Liver (tissue), 9 donors: Measurements from ENCODE around the gene RNF145. TPM values are rescaled to one million over a fixed set of nuclear protein-coding genes. Genes with fewer than 3 reads are reported as not detected.

ENCODE experiments used
- DNase-seq: peaks from one replicate; pipeline ENCODE4 v3.0.0-alpha.2; 2017; ENCODE audit warnings: low spot score
- H3K27ac ChIP-seq, 2 donors: one replicate each; pipeline ENCODE4 v1.7.0; 2013; ENCODE audit warnings: inconsistent platforms in 2 of 2, low read length in 2 of 2, control low read depth in 1 of 2, low read depth in 1 of 2, mild to moderate bottlenecking in 1 of 2
- H3K27me3 ChIP-seq, 4 donors: one replicate each; pipeline versions ENCODE4 v1.6.1 to v1.7.0; 2013; ENCODE audit warnings: low read length in 3 of 4, inconsistent platforms in 1 of 4, mild to moderate bottlenecking in 1 of 4, moderate library complexity in 1 of 4; ENCODE audit not compliant: control insufficient read depth in 4 of 4, insufficient read depth in 4 of 4
- H3K36me3 ChIP-seq, 4 donors: one replicate each; pipeline versions ENCODE4 v1.6.1 to v1.7.0; 2013; ENCODE audit warnings: low read length in 3 of 4, mild to moderate bottlenecking in 3 of 4, low read depth in 1 of 4, moderate library complexity in 1 of 4; ENCODE audit not compliant: control insufficient read depth in 4 of 4, insufficient read depth in 3 of 4
- H3K4me1 ChIP-seq, 4 donors: one replicate each; pipeline versions ENCODE4 v1.6.1 to v1.7.0; 2013; ENCODE audit warnings: low read length in 3 of 4, mild to moderate bottlenecking in 3 of 4, moderate library complexity in 1 of 4; ENCODE audit not compliant: control insufficient read depth in 4 of 4, insufficient read depth in 4 of 4
- H3K4me3 ChIP-seq, 3 donors: one replicate each; pipeline versions ENCODE4 v1.6.1 to v1.7.0; 2013; ENCODE audit warnings: low read length in 3 of 3, control low read depth in 1 of 3, low read depth in 1 of 3, mild to moderate bottlenecking in 1 of 3
- H3K9ac ChIP-seq, 2 donors: one replicate each; pipeline ENCODE4 v1.7.0; 2013; ENCODE audit warnings: low read length in 2 of 2, mild to moderate bottlenecking in 2 of 2, moderate library complexity in 2 of 2, control low read depth in 1 of 2, low read depth in 1 of 2
- H3K9me3 ChIP-seq, 4 donors: one replicate each; pipeline versions ENCODE4 v1.6.1 to v1.7.0; 2013; ENCODE audit warnings: low read length in 3 of 4; ENCODE audit not compliant: control insufficient read depth in 4 of 4
- EGR1 ChIP-seq, 2 donors: IDR thresholded peaks; 2 replicates each; pipeline ENCODE4 v1.6.1; 2016 to 2018; ENCODE audit warnings: antibody characterized with exemption in 2 of 2, low read depth in 2 of 2
- FOXA2 ChIP-seq: IDR thresholded peaks from 2 replicates; pipeline ENCODE4 v1.6.1; 2016; ENCODE audit warnings: antibody characterized with exemption
- GABPA ChIP-seq, 2 donors: IDR thresholded peaks in 1 of 2; conservative IDR thresholded peaks in 1 of 2; 2 replicates each; pipeline ENCODE4 v1.6.1; 2016; ENCODE audit warnings: antibody characterized with exemption in 2 of 2, mild to moderate bottlenecking in 1 of 2, moderate library complexity in 1 of 2
- HNF4A ChIP-seq, 2 donors: conservative IDR thresholded peaks; 2 replicates each; pipeline ENCODE4 v1.6.1; 2016; ENCODE audit warnings: antibody characterized with exemption in 2 of 2, mild to moderate bottlenecking in 2 of 2
- HNF4G ChIP-seq: IDR thresholded peaks from 2 replicates; pipeline ENCODE4 v1.6.1; 2016; ENCODE audit warnings: antibody characterized with exemption
- JUND ChIP-seq, 2 donors: IDR thresholded peaks; 2 replicates each; pipeline ENCODE4 v1.6.1; 2016; ENCODE audit warnings: antibody characterized with exemption in 2 of 2
- NR2F2 ChIP-seq: IDR thresholded peaks from 2 replicates; pipeline ENCODE4 v1.6.1; 2016; ENCODE audit warnings: antibody characterized with exemption
- SP1 ChIP-seq: IDR thresholded peaks from 2 replicates; pipeline ENCODE4 v1.6.1; 2018; ENCODE audit warnings: antibody characterized with exemption, mild to moderate bottlenecking
- TAF1 ChIP-seq: conservative IDR thresholded peaks from 2 replicates; pipeline ENCODE4 v1.6.1; 2016; ENCODE audit warnings: antibody characterized with exemption, mild to moderate bottlenecking
- WGBS: extraction: QIAGEN DNeasy Blood & Tissue Kit; methylation state at CpG from one replicate; pipeline ENCODE4 v1.1.7; 2013; 5-methylcytosine and 5-hydroxymethylcytosine counted together
- polyA plus RNA-seq, 2 donors: library from polyadenylated mRNA; stranded (reverse) in 1 of 2; unstranded in 1 of 2; fragments of 200-250 nt in 1 of 2; fragments of >200 nt in 1 of 2; fragmentation: Nextera tagmentation in 1 of 2; extraction: Ambion mirVana in 1 of 2; gene quantifications; one replicate each; pipeline versions ENCODE4 v1.2.1 to v1.2.3, GENCODE V29; 2013 to 2015
- total RNA-seq, 2 donors: library from RNA; depleted of rRNA; stranded (reverse); fragments of >200 nt; gene quantifications; one replicate each; pipeline ENCODE4 v1.2.3, GENCODE V29; 2014
- TF ChIP-seq, protein P1 (sequence below): IDR thresholded peaks from 2 replicates; pipeline ENCODE4 v1.6.1; 2016; ENCODE audit warnings: antibody characterized with exemption
- TF ChIP-seq, protein P2 (sequence below): IDR thresholded peaks from 2 replicates; pipeline ENCODE4 v1.6.1; 2016; ENCODE audit warnings: antibody characterized with exemption
- TF ChIP-seq, protein P3 (sequence below): IDR thresholded peaks from 2 replicates; pipeline ENCODE4 v1.6.1; 2016; ENCODE audit warnings: antibody characterized with exemption
- TF ChIP-seq, protein P4 (sequence below): IDR thresholded peaks from 2 replicates; pipeline ENCODE4 v1.6.1; 2016; ENCODE audit warnings: antibody characterized with exemption, mild to moderate bottlenecking
- TF ChIP-seq, protein P5 (sequence below): fragments of 150-350 bp; IDR thresholded peaks from 2 replicates; pipeline ENCODE4 v1.5.1; 2017; ENCODE audit warnings: improper control_type of control experiment, low read depth, low read length; ENCODE audit not compliant: missing input control
- donor health status: healthy.
- donor health status: healthy.
- donor health status: healthy.
- donor health status: healthy.
- donor health status: healthy.

RNF145 gene
- total and polyA plus RNA-seq, 4 donors: 2.9 to 34.6 (median 11.7) TPM

DNA sequence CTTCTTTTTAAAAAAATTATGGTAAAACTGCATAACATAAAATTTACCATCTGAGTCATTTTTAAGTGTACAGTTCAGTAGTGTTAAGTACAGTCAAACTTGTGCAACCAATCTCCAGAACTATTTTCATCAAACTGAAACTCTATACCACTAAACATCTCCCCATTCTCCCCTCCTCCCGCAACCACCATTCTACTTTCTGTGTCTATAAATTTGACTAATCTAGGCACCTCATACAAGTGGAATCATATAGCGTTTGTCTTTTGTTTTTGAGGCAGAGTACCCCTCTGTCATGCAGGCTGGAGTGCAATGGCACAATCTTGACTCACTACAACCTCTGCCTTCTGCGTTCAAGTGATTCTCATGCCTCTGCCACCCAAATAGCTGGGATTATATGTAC is 85.7 kb downstream of the RNF145 start (continued):
- TF ChIP-seq, protein P1, sequence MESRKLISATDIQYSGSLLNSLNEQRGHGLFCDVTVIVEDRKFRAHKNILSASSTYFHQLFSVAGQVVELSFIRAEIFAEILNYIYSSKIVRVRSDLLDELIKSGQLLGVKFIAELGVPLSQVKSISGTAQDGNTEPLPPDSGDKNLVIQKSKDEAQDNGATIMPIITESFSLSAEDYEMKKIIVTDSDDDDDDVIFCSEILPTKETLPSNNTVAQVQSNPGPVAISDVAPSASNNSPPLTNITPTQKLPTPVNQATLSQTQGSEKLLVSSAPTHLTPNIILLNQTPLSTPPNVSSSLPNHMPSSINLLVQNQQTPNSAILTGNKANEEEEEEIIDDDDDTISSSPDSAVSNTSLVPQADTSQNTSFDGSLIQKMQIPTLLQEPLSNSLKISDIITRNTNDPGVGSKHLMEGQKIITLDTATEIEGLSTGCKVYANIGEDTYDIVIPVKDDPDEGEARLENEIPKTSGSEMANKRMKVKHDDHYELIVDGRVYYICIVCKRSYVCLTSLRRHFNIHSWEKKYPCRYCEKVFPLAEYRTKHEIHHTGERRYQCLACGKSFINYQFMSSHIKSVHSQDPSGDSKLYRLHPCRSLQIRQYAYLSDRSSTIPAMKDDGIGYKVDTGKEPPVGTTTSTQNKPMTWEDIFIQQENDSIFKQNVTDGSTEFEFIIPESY: no peak
- TF ChIP-seq FOXA2: no peak
- TF ChIP-seq, protein P2, sequence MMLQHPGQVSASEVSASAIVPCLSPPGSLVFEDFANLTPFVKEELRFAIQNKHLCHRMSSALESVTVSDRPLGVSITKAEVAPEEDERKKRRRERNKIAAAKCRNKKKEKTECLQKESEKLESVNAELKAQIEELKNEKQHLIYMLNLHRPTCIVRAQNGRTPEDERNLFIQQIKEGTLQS: no peak

DNA sequence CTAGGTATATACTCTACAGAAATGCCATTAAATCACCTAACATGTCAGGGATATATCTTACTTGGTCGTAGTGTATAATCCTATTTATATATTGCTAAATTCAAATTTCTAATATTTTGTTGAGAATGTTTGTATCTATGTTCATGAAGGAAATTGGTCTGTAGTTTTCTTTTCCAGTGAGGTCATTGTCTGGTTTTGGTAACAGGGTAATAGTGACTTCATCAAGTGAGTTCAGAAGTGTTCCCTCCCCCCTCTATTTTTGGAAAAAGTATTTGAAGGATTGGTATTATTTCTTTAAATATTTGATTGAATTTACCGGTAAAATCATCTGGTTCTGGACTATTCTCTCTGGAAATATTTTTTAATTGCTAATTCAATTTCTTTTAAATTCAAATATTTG is 86.2 kb downstream of the RNF145 start:
- H3K27me3 ChIP-seq: peaks cover 0 to 2% (median 0%) of the 10 kb centered on the region in 4 donors
- 75% methylated on average over 2 of the region's 2 CpGs for WGBS
- no peaks in the 10 kb centered on the region for H3K36me3 ChIP-seq
- TF ChIP-seq TAF1: no peak
- TF ChIP-seq SP1: no peak
- no peak for DNase-seq
- H3K4me3 ChIP-seq: no peak overlapping the region
- no peak overlapping the region for H3K27ac ChIP-seq
- no peak overlapping the region for H3K9ac ChIP-seq
- no peaks in the 10 kb centered on the region for H3K4me1 ChIP-seq
- H3K9me3 ChIP-seq: peaks cover 0 to 6% (median 0%) of the 10 kb centered on the region in 4 donors

DNA sequence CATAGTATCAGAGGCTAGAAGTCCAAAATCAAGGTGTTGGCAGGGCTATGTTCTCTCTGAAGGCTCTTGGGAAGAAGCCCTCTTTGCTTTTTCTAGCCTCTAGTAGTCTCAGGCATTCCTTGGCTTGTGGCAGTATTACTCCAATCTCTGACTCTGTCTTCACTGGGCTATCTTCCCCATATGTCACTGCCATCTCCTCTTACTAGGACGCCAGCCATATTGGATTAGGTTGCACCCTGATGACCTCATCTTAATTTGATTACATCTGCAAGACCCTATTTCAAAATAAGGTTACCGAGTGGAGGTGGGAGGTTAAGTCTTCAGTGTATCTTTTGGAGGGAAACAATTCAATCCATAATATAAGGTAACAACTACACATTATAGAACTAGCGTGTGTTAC is 88.3 kb downstream of the RNF145 start:
- 88% methylated on average over 3 of the region's 3 CpGs for WGBS
- TF ChIP-seq JUND (IDR thresholded peaks at IDR 0.05): no peak
- no peak for TF ChIP-seq HNF4G
- TF ChIP-seq, protein P3, sequence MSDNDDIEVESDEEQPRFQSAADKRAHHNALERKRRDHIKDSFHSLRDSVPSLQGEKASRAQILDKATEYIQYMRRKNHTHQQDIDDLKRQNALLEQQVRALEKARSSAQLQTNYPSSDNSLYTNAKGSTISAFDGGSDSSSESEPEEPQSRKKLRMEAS: no peak
- no peak for TF ChIP-seq HNF4A (conservative IDR thresholded peaks at IDR 0.05)
- TF ChIP-seq, protein P2: no peak
- no peak for TF ChIP-seq TAF1
- no peak overlapping the region for H3K4me3 ChIP-seq
- H3K9me3 ChIP-seq: peaks cover 0 to 6% (median 0%) of the 10 kb centered on the region in 4 donors
- no peak for DNase-seq
- no peaks in the 10 kb centered on the region for H3K4me1 ChIP-seq
- H3K36me3 ChIP-seq: no peaks in the 10 kb centered on the region
- H3K27ac ChIP-seq: no peak overlapping the region
- H3K9ac ChIP-seq: no peak overlapping the region
- no peaks in the 10 kb centered on the region for H3K27me3 ChIP-seq

DNA sequence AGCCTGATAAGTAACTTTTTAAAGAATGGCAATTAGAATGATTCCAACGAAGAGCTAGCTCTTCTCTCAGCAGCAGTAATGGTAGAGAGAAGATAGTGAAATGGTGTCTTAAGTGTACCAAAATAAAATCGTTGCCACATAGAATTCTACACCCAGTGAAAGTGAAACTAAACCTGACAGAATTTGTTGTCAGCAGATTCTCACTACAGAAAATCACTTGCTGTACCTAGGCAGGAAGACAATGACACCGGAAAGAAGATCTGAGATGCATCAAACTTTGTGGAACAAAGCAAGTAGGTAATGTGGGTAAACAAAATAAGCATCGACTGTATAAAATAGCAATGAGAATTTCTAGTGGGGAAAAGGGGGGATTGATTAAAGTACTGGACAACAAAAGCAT is 88.9 kb downstream of the RNF145 start:
- Histone ChIP-seq H3K9me3 (peaks cover 0 to 2% (median 0%) of the 10 kb centered on the region in 4 donors), H3K9ac (no peak overlapping the region), H3K36me3 (no peaks in the 10 kb centered on the region), H3K4me1 (no peaks in the 10 kb centered on the region), H3K4me3 (no peak overlapping the region), H3K27me3 (no peaks in the 10 kb centered on the region), H3K27ac (no peak overlapping the region)
- no peak for TF ChIP-seq GABPA (IDR thresholded peaks at IDR 0.05 in 1 of 2, conservative IDR thresholded peaks at IDR 0.05 in 1 of 2)
- TF ChIP-seq TAF1: no peak
- no peak for TF ChIP-seq FOXA2
- TF ChIP-seq EGR1 (IDR thresholded peaks at IDR 0.05; ENCODE audit: low read depth in 2 of 2): no peak
- TF ChIP-seq, protein P4, sequence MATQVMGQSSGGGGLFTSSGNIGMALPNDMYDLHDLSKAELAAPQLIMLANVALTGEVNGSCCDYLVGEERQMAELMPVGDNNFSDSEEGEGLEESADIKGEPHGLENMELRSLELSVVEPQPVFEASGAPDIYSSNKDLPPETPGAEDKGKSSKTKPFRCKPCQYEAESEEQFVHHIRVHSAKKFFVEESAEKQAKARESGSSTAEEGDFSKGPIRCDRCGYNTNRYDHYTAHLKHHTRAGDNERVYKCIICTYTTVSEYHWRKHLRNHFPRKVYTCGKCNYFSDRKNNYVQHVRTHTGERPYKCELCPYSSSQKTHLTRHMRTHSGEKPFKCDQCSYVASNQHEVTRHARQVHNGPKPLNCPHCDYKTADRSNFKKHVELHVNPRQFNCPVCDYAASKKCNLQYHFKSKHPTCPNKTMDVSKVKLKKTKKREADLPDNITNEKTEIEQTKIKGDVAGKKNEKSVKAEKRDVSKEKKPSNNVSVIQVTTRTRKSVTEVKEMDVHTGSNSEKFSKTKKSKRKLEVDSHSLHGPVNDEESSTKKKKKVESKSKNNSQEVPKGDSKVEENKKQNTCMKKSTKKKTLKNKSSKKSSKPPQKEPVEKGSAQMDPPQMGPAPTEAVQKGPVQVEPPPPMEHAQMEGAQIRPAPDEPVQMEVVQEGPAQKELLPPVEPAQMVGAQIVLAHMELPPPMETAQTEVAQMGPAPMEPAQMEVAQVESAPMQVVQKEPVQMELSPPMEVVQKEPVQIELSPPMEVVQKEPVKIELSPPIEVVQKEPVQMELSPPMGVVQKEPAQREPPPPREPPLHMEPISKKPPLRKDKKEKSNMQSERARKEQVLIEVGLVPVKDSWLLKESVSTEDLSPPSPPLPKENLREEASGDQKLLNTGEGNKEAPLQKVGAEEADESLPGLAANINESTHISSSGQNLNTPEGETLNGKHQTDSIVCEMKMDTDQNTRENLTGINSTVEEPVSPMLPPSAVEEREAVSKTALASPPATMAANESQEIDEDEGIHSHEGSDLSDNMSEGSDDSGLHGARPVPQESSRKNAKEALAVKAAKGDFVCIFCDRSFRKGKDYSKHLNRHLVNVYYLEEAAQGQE: no peak
- TF ChIP-seq, protein P5, sequence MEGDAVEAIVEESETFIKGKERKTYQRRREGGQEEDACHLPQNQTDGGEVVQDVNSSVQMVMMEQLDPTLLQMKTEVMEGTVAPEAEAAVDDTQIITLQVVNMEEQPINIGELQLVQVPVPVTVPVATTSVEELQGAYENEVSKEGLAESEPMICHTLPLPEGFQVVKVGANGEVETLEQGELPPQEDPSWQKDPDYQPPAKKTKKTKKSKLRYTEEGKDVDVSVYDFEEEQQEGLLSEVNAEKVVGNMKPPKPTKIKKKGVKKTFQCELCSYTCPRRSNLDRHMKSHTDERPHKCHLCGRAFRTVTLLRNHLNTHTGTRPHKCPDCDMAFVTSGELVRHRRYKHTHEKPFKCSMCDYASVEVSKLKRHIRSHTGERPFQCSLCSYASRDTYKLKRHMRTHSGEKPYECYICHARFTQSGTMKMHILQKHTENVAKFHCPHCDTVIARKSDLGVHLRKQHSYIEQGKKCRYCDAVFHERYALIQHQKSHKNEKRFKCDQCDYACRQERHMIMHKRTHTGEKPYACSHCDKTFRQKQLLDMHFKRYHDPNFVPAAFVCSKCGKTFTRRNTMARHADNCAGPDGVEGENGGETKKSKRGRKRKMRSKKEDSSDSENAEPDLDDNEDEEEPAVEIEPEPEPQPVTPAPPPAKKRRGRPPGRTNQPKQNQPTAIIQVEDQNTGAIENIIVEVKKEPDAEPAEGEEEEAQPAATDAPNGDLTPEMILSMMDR: no peak
- TF ChIP-seq, protein P2: no peak
- TF ChIP-seq JUND (IDR thresholded peaks at IDR 0.05): no peak
- TF ChIP-seq, protein P1: no peak
- no peak for TF ChIP-seq NR2F2
- no peak for DNase-seq
- 54% methylated on average over 4 of the region's 4 CpGs for WGBS
